IMR-90 (cell line): ENCODE results near the gene ZDHHC14.

Experiments used
- CTCF ChIP-seq: conservative IDR thresholded peaks from 2 replicates; pipeline ENCODE4 v1.5.1; 2012; ENCODE audit warnings: mild to moderate bottlenecking, low read depth, low read length, improper control_type of control experiment
- RCOR1 ChIP-seq: IDR thresholded peaks from 2 replicates; pipeline ENCODE4 v1.6.1; 2012; ENCODE audit warnings: mild to moderate bottlenecking, low read length, improper control_type of control experiment; ENCODE audit not compliant: insufficient replicate concordance

GRCh38 chr6:157546321-157546720 is 165.3 kb downstream of the ZDHHC14 start:
- TF ChIP-seq CTCF (no peak), RCOR1 (no peak)
